ENCODE measurements around the gene ADAMTS14.

The ADAMTS14 gene

GRCh38 chr10:70801854-70802253 is 129.5 kb downstream of the ADAMTS14 start:
- H3K36me3 Mint-ChIP-seq = no peaks in the 10 kb centered on the region
- peaks cover 79% of the 10 kb centered on the region for H3K27me3 Mint-ChIP-seq
- no peak overlapping the region for H3K4me3 Mint-ChIP-seq
- H3K9me3 Mint-ChIP-seq = no peaks in the 10 kb centered on the region
- no peak for ATAC-seq
- H3K4me1 Mint-ChIP-seq = no peaks in the 10 kb centered on the region
- no peak overlapping the region for H3K27ac Mint-ChIP-seq

- Mint-ChIP-seq H3K4me1 (no peaks in the 10 kb centered on the region), H3K36me3 (no peaks in the 10 kb centered on the region), H3K9me3 (no peaks in the 10 kb centered on the region), H3K27me3 (peaks cover 66% of the 10 kb centered on the region), H3K4me3 (no peak overlapping the region), H3K27ac (no peak overlapping the region)
- no peak for ATAC-seq
Observed at GRCh38 chr10:70803775-70804420, 131.6 kb downstream of the ADAMTS14 start.

GRCh38 chr10:70804421-70804808 is 132.1 kb downstream of the ADAMTS14 start:
- Mint-ChIP-seq H3K4me1 (no peaks in the 10 kb centered on the region), H3K9me3 (no peaks in the 10 kb centered on the region), H3K36me3 (no peaks in the 10 kb centered on the region), H3K4me3 (no peak overlapping the region), H3K27ac (no peak overlapping the region), H3K27me3 (peaks cover 61% of the 10 kb centered on the region)
- no peak for ATAC-seq

GRCh38 chr10:70805619-70806215 is 133.4 kb downstream of the ADAMTS14 start:
- Mint-ChIP-seq H3K27me3 (peaks cover 56% of the 10 kb centered on the region), H3K27ac (no peak overlapping the region), H3K4me1 (no peaks in the 10 kb centered on the region), H3K36me3 (no peaks in the 10 kb centered on the region), H3K4me3 (no peak overlapping the region), H3K9me3 (no peaks in the 10 kb centered on the region)
- ATAC-seq = no peak

GRCh38 chr10:70806841-70807240 is 134.5 kb downstream of the ADAMTS14 start:
- Mint-ChIP-seq H3K36me3 (no peaks in the 10 kb centered on the region), H3K4me3 (no peak overlapping the region), H3K27ac (no peak overlapping the region), H3K9me3 (no peaks in the 10 kb centered on the region), H3K4me1 (no peaks in the 10 kb centered on the region), H3K27me3 (peaks cover 54% of the 10 kb centered on the region)
- no peak for ATAC-seq

- H3K4me3 Mint-ChIP-seq = no peak overlapping the region
- no peaks in the 10 kb centered on the region for H3K36me3 Mint-ChIP-seq
- no peaks in the 10 kb centered on the region for H3K9me3 Mint-ChIP-seq
- no peak overlapping the region for H3K27ac Mint-ChIP-seq
- H3K27me3 Mint-ChIP-seq = peaks cover 46% of the 10 kb centered on the region
- no peaks in the 10 kb centered on the region for H3K4me1 Mint-ChIP-seq
- ATAC-seq = no peak
Observed at GRCh38 chr10:70807556-70807955, 135.2 kb downstream of the ADAMTS14 start.

GRCh38 chr10:70809011-70809611 is 136.8 kb downstream of the ADAMTS14 start:
- H3K9me3 Mint-ChIP-seq = no peaks in the 10 kb centered on the region
- H3K27ac Mint-ChIP-seq = no peak overlapping the region
- ATAC-seq = no peak
- no peak overlapping the region for H3K4me3 Mint-ChIP-seq
- no peaks in the 10 kb centered on the region for H3K36me3 Mint-ChIP-seq
- H3K27me3 Mint-ChIP-seq = peaks cover 32% of the 10 kb centered on the region
- peaks cover 2% of the 10 kb centered on the region for H3K4me1 Mint-ChIP-seq

GRCh38 chr10:70809726-70810125 is 137.4 kb downstream of the ADAMTS14 start:
- no peak overlapping the region for H3K27ac Mint-ChIP-seq
- H3K36me3 Mint-ChIP-seq = no peaks in the 10 kb centered on the region
- peaks cover 8% of the 10 kb centered on the region for H3K4me1 Mint-ChIP-seq
- H3K4me3 Mint-ChIP-seq = no peak overlapping the region
- ATAC-seq = no peak
- peaks cover 26% of the 10 kb centered on the region for H3K27me3 Mint-ChIP-seq
- no peaks in the 10 kb centered on the region for H3K9me3 Mint-ChIP-seq

GRCh38 chr10:70810967-70811366 is 138.7 kb downstream of the ADAMTS14 start:
- Mint-ChIP-seq H3K4me1 (peaks cover 16% of the 10 kb centered on the region), H3K9me3 (no peaks in the 10 kb centered on the region), H3K36me3 (no peaks in the 10 kb centered on the region), H3K27ac (no peak overlapping the region), H3K4me3 (no peak overlapping the region), H3K27me3 (peaks cover 17% of the 10 kb centered on the region)
- no peak for ATAC-seq

GRCh38 chr10:70811881-70812280 is 139.6 kb downstream of the ADAMTS14 start:
- peaks cover 24% of the 10 kb centered on the region for H3K4me1 Mint-ChIP-seq
- H3K27ac Mint-ChIP-seq = no peak overlapping the region
- no peaks in the 10 kb centered on the region for H3K36me3 Mint-ChIP-seq
- peaks cover 8% of the 10 kb centered on the region for H3K27me3 Mint-ChIP-seq
- no peak overlapping the region for H3K4me3 Mint-ChIP-seq
- ATAC-seq = no peak
- H3K9me3 Mint-ChIP-seq = no peaks in the 10 kb centered on the region
